Rectal smooth muscle tissue (tissue), 1 donor: ENCODE measurements around the gene ZBTB44.
"Not testable (repeated sequence)": the region's sequence is repeated elsewhere in the genome, so short reads cannot be mapped to it uniquely, and the experiment has no call there.

Experiments used
- H3K27ac ChIP-seq: one replicate; pipeline ENCODE4 v1.7.0; 2013; ENCODE audit warnings: low read depth, low read length, inconsistent platforms
- H3K27me3 ChIP-seq: one replicate; pipeline ENCODE4 v1.7.0; 2013; ENCODE audit warnings: low read length; ENCODE audit not compliant: control insufficient read depth, insufficient read depth
- H3K36me3 ChIP-seq: one replicate; pipeline ENCODE4 v1.7.0; 2013; ENCODE audit warnings: low read length; ENCODE audit not compliant: control insufficient read depth, insufficient read depth
- H3K4me1 ChIP-seq: one replicate; pipeline ENCODE4 v1.7.0; 2013; ENCODE audit warnings: low read length; ENCODE audit not compliant: control insufficient read depth, insufficient read depth
- H3K4me3 ChIP-seq: one replicate; pipeline ENCODE4 v1.7.0; 2013; ENCODE audit warnings: low read length
- H3K9ac ChIP-seq: one replicate; pipeline ENCODE4 v1.7.0; 2013; ENCODE audit warnings: low read length

ZBTB44 gene

GRCh38 chr11:130241713-130242112 lies 73.0 kb downstream of the ZBTB44 start:
- Histone ChIP-seq H3K4me3 (no peak overlapping the region), H3K36me3 (peaks cover under 1% of the 10 kb centered on the region), H3K27ac (no peak overlapping the region), H3K4me1 (peaks cover 3% of the 10 kb centered on the region), H3K27me3 (no peaks in the 10 kb centered on the region), H3K9ac (no peak overlapping the region)

- H3K4me3 ChIP-seq, result no peak overlapping the region
- no peak overlapping the region for H3K9ac ChIP-seq
- H3K27ac ChIP-seq, result no peak overlapping the region
- peaks cover 3% of the 10 kb centered on the region for H3K36me3 ChIP-seq
- H3K27me3 ChIP-seq, result no peaks in the 10 kb centered on the region
- H3K4me1 ChIP-seq, result no peaks in the 10 kb centered on the region
Measured at GRCh38 chr11:130237282-130238006, 77.3 kb downstream of the ZBTB44 start.

GRCh38 chr11:130234315-130234714 lies 80.4 kb downstream of the ZBTB44 start:
- no peak overlapping the region for H3K9ac ChIP-seq
- no peak overlapping the region for H3K27ac ChIP-seq
- H3K27me3 ChIP-seq, result no peaks in the 10 kb centered on the region
- peaks cover 3% of the 10 kb centered on the region for H3K36me3 ChIP-seq
- H3K4me3 ChIP-seq, result no peak overlapping the region
- H3K4me1 ChIP-seq, result no peaks in the 10 kb centered on the region

DNA sequence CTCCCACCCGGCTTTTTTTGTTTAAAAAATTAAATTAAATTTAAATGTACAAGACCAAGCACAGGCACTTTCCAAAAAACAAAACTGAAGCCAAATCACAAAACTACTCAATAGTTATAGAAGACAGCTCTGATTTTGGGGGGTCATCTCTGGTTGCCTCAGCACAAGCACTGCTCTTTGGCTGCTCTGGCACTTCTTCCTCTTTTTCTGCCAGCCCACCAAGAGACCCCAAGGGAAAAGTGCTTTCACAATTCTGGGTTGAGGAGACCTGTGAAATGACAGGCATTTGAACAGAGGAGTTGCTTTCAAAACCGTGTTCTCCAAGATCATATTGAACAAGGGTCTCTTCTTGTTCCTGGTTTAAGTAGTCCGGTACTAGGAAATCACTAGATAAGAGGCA lies 80.8 kb downstream of the ZBTB44 start:
- H3K4me1 ChIP-seq, H3K9ac ChIP-seq, H3K36me3 ChIP-seq, H3K27ac ChIP-seq, H3K27me3 ChIP-seq, H3K4me3 ChIP-seq: not testable (repeated sequence)

DNA sequence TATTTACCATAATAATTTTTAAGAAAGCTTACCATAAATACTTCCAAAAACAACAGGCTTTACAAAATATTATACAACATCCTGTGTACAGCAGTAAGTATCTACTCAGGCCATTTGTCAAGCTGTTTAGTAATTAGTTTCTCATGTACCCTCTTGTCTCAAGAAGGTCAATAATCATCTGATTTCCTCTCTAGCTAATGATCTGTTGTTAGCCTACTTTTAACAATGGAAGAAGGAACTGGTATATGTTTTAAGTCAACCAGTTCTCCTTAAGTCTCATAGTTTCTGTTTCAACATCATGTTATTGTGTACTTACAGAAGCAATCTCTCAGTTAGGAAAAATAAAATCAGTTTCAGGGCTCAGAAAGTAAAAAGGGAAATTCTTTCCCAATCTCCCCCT lies 81.2 kb downstream of the ZBTB44 start:
- not testable (repeated sequence) for H3K9ac ChIP-seq, H3K36me3 ChIP-seq

GRCh38 chr11:130227373-130227772 lies 87.3 kb downstream of the ZBTB44 start:
- H3K36me3 ChIP-seq, result no peaks in the 10 kb centered on the region
- H3K4me1 ChIP-seq, result no peaks in the 10 kb centered on the region
- no peak overlapping the region for H3K27ac ChIP-seq
- no peak overlapping the region for H3K9ac ChIP-seq
- H3K27me3 ChIP-seq, result no peaks in the 10 kb centered on the region
- no peak overlapping the region for H3K4me3 ChIP-seq

More for the DNA sequence above, 81.2 kb downstream of the ZBTB44 start:
- not testable (repeated sequence) for H3K27ac ChIP-seq, H3K4me1 ChIP-seq, H3K4me3 ChIP-seq, H3K27me3 ChIP-seq

DNA sequence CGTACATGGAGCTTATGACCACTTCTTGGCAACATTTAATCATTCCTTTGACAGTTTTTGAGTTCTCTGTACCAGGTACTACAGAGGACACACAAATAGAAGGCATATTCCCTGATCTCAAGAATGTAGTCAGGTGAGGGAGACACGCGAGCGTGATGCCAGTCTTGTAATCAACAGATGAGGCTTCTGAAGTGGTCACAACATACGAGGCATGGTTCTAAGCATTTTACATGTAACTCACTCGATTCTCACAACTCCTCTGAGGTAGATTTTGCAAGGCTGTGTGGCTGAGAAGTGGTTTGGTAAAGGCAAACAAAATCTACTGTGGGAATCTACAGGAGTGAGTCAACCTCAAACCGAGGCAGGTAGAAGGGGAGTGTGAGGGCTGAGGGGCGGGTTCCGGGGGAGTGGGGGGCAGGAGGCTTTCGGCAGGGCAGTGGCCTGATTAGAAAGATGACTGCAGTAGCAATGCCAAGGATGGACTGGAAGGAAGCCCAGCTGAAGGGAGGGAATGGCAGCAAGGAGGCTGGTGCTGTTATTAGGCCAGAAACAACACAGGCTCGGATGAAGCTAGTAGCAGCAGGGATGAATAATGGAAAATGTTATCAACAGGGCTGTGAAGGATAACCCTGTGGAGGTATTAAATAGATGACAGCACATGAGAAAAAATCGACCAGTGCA lies 91.3 kb downstream of the ZBTB44 start:
- Histone ChIP-seq H3K27me3 (no peaks in the 10 kb centered on the region), H3K9ac (no peak overlapping the region)

DNA sequence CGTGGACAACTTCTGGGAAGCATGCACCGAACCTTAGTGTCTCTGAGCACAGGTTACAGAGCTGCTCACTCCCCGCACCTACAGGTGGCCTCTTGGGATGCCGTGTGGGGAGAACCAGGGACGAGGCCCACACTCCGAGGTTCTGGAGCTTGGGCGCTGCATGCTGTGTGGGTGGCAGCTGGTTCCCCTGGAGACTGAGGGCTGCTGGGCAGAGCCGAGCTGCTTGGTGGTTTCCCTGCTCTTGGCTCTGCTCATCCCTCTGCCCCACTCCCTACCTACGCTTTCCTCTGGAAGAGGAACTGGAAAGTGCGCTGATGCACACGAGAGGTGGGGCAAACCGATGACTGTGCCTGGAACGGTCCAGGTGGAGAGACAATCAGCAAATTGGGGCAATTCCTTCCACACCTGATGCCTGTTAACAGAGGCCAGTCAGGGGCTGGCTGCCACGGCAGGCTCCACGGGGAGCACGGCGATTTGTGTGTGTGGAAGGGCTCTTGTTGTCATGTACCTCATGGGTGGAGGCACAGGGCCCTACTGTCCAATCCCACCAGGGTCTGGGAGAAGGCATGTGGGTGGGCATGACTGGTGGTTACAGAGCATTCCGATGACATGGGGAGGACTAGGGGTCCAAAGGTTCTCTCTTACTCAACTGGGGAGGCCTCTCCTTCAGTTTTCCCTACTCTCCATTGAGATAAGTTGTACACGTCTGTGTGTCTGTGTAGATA lies 94.2 kb downstream of the ZBTB44 start:
- Histone ChIP-seq H3K4me3 (no peak overlapping the region), H3K36me3 (no peaks in the 10 kb centered on the region), H3K4me1 (no peaks in the 10 kb centered on the region), H3K27ac (no peak overlapping the region), H3K9ac (no peak overlapping the region), H3K27me3 (peaks cover 2% of the 10 kb centered on the region)

More for the DNA sequence above, 91.3 kb downstream of the ZBTB44 start:
- Histone ChIP-seq H3K4me1 (no peaks in the 10 kb centered on the region), H3K27ac (no peak overlapping the region), H3K36me3 (no peaks in the 10 kb centered on the region), H3K4me3 (no peak overlapping the region)

DNA sequence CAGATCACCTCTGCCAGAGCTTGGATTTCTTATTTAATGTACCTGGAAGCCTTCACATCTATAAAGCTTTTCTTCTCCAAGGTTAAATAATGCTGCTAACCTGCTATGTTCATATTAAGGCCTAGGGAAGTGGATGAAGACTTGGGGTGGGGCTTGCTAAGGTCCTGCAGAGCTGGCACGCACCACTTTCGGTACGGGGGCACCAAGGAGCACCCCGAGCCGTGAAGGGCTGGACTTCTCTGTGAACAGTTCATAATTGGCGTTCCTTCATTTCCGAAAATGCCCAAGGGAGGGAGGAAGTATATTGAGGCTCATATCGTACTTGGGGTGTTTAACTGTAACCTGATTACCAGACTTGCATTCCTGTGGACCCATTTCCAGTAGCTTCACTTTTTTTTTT lies 95.6 kb downstream of the ZBTB44 start:
- H3K36me3 ChIP-seq, result no peaks in the 10 kb centered on the region
- H3K27me3 ChIP-seq, result peaks cover 2% of the 10 kb centered on the region
- no peak overlapping the region for H3K9ac ChIP-seq
- H3K4me1 ChIP-seq, result no peaks in the 10 kb centered on the region
- no peak overlapping the region for H3K4me3 ChIP-seq
- no peak overlapping the region for H3K27ac ChIP-seq

- Histone ChIP-seq H3K36me3 (peaks cover 4% of the 10 kb centered on the region), H3K4me1 (no peaks in the 10 kb centered on the region), H3K27ac (no peak overlapping the region), H3K9ac (no peak overlapping the region), H3K27me3 (peaks cover 2% of the 10 kb centered on the region), H3K4me3 (no peak overlapping the region)
Measured at GRCh38 chr11:130218501-130219070, 96.1 kb downstream of the ZBTB44 start.

- no peak overlapping the region for H3K9ac ChIP-seq
- no peak overlapping the region for H3K4me3 ChIP-seq
- H3K36me3 ChIP-seq, result peaks cover 4% of the 10 kb centered on the region
- H3K27ac ChIP-seq, result no peak overlapping the region
- H3K27me3 ChIP-seq, result peaks cover 2% of the 10 kb centered on the region
- no peaks in the 10 kb centered on the region for H3K4me1 ChIP-seq
Measured at GRCh38 chr11:130217133-130218031, 97.3 kb downstream of the ZBTB44 start.
